HG03196 (cell line): ENCODE measurements around the gene ZNF436.
"Not testable (repeated sequence)": the region's sequence is repeated elsewhere in the genome, so short reads cannot be mapped to it uniquely, and the experiment has no call there.

ENCODE experiments used
- ATAC-seq: cut with Tn5 transposase; IDR thresholded peaks from one replicate; pipeline ENCODE4 v1.9.1; 2021; ENCODE audit not compliant: unreplicated experiment

Gene ZNF436

GRCh38 chr1:23330846-23331245 lies 38.8 kb downstream of the ZNF436 start:
- ATAC-seq, result no peak

GRCh38 chr1:23325393-23325792 lies 44.2 kb downstream of the ZNF436 start:
- no peak for ATAC-seq

- no peak for ATAC-seq
These were observed 46.9 kb downstream of the ZNF436 start for GRCh38 chr1:23322770-23323169.

GRCh38 chr1:23310280-23310679 lies 59.4 kb downstream of the ZNF436 start:
- not testable (repeated sequence) for ATAC-seq
